GM23338 (cell line): ENCODE measurements around the gene FAM131A. TPM values are rescaled to one million over a fixed set of nuclear protein-coding genes. Genes with fewer than 3 reads are reported as not detected.

Experiments
- CREB1 ChIP-seq: fragments of 250-450 bp; sonication (Bioruptor Pico); IDR thresholded peaks from 2 replicates; pipeline ENCODE4 v1.5.0; 2020; ENCODE audit warnings: low read depth, mild to moderate bottlenecking, moderate library complexity
- NANOG ChIP-seq: IDR thresholded peaks from 2 replicates; pipeline ENCODE4 v1.6.1; 2016; ENCODE audit warnings: antibody characterized with exemption, borderline replicate concordance
- REST ChIP-seq: IDR thresholded peaks from one replicate; pipeline ENCODE4 v1.6.1; 2018; ENCODE audit warnings: antibody characterized with exemption; ENCODE audit not compliant: unreplicated experiment
- STAT1 ChIP-seq: IDR thresholded peaks from one replicate; pipeline ENCODE4 v1.6.1; 2016; ENCODE audit warnings: antibody characterized with exemption; ENCODE audit not compliant: unreplicated experiment
- ZNF462 ChIP-seq: fragments of 250-450 bp; sonication (Bioruptor Pico); IDR thresholded peaks from 2 replicates; pipeline ENCODE4 v1.5.0; 2020; ENCODE audit warnings: mild to moderate bottlenecking, moderate library complexity
- polyA plus RNA-seq: library from polyadenylated mRNA; unstranded; fragments of >200 nt; fragmentation: Nextera tagmentation; extraction: Ambion mirVana; gene quantifications from 2 replicates; pipeline ENCODE4 v1.2.1, GENCODE V29; 2016
- total RNA-seq: library from RNA; depleted of rRNA; stranded (reverse); fragments of >200 nt; shearing (Covaris generic); gene quantifications from 2 replicates; pipeline ENCODE4 v1.2.3, GENCODE V29; 2014
- TF ChIP-seq, protein P1 (sequence below), 2 experiments: fragments of 200-600 bp in 1 of 2; sonication (generic) in 1 of 2; conservative IDR thresholded peaks; 2 replicates each; pipeline versions ENCODE4 v1.5.1 to v1.6.1; 2016 to 2017; ENCODE audit warnings: antibody characterized with exemption in 2 of 2, low read depth in 2 of 2, mild to moderate bottlenecking in 2 of 2, moderate library complexity in 1 of 2

Gene FAM131A
- total and polyA plus RNA-seq, 2 experiments from 2014 or later = 6.7 to 31.8 TPM

DNA sequence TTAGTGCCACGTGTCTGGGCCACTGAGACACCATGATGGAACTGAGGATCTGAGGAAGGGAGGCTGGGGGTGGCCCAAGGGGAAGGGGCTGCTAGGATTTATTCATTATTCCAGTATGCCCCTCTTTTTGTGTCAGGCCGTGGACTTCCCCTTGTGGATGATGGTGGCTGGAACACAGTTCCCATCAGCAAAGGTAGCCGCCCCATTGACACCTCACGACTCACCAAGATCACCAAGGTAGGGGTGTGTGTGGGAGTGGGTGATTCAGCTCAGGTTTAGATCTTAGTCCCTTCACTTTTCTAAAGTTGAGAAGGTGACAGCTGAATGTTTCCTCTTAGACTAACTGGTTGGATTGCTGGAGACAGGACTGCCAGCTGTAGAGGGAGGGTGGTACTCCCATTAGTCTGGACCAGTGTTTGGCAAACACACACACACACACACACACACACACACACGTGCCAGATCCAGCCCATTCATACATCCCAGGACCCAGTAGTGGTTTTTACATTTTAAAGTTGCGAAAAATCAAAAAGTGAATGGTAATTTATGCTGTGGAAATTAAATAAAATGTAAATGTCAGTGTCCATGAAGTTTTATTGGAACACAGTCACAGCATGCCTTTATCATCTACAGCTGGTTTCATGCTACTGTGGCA is 11.6 kb upstream of the FAM131A start (continued):
- TF ChIP-seq ZNF462 (CRISPR knock-in tag) = no peak
- no peak for TF ChIP-seq REST
- TF ChIP-seq NANOG = no peak
- TF ChIP-seq, protein P1, sequence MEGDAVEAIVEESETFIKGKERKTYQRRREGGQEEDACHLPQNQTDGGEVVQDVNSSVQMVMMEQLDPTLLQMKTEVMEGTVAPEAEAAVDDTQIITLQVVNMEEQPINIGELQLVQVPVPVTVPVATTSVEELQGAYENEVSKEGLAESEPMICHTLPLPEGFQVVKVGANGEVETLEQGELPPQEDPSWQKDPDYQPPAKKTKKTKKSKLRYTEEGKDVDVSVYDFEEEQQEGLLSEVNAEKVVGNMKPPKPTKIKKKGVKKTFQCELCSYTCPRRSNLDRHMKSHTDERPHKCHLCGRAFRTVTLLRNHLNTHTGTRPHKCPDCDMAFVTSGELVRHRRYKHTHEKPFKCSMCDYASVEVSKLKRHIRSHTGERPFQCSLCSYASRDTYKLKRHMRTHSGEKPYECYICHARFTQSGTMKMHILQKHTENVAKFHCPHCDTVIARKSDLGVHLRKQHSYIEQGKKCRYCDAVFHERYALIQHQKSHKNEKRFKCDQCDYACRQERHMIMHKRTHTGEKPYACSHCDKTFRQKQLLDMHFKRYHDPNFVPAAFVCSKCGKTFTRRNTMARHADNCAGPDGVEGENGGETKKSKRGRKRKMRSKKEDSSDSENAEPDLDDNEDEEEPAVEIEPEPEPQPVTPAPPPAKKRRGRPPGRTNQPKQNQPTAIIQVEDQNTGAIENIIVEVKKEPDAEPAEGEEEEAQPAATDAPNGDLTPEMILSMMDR (conservative IDR thresholded peaks at IDR 0.05; ENCODE audit: low read depth in 2 of 2) = no peak
- no peak for TF ChIP-seq CREB1 (CRISPR knock-in tag)
- TF ChIP-seq STAT1 = no peak
